CD8-positive, alpha-beta memory T cell (primary cell): ENCODE measurements around the gene SMARCC2. TPM values are rescaled to one million over a fixed set of nuclear protein-coding genes. Genes with fewer than 3 reads are reported as not detected.

Experiments used
- CTCF ChIA-PET: fragments of 350-600 bp; sonication (Branson Sonifier 250); formaldehyde crosslinking; loops from one replicate; lab custom pipeline; 2021; ENCODE audit warnings: antibody characterized with exemption; lab: Charles Lee
- POLR2A ChIA-PET: fragments of 350-600 bp; sonication (Branson Sonifier 250); formaldehyde crosslinking; loops from one replicate; lab custom pipeline; 2021; ENCODE audit warnings: antibody characterized with exemption; lab: Charles Lee
- DNase-seq, 5 donors: peaks; one replicate each; pipeline versions ENCODE4 v3.0.0 to v3.0.0-alpha.2; 2020 to 2022; ENCODE audit warnings: mixed read lengths in 1 of 5
- H3K27ac ChIP-seq: one replicate; pipeline ENCODE4 v1.7.0; 2013; ENCODE audit warnings: low read depth, mild to moderate bottlenecking, low read length, moderate library complexity
- H3K27me3 ChIP-seq: 2 replicates; pipeline ENCODE4 v1.7.0; 2013; ENCODE audit warnings: low read length, mild to moderate bottlenecking; ENCODE audit not compliant: insufficient read depth, poor library complexity, severe bottlenecking
- H3K36me3 ChIP-seq: 2 replicates; pipeline ENCODE4 v1.7.0; 2013; ENCODE audit warnings: mild to moderate bottlenecking, low read length, moderate library complexity; ENCODE audit not compliant: insufficient read depth
- H3K4me1 ChIP-seq: 2 replicates; pipeline ENCODE4 v1.7.0; 2013; ENCODE audit warnings: mild to moderate bottlenecking, low read length, moderate library complexity; ENCODE audit not compliant: insufficient read depth
- H3K4me3 ChIP-seq: 2 replicates; pipeline ENCODE4 v1.7.0; 2013; ENCODE audit warnings: mild to moderate bottlenecking, low read length
- H3K9me3 ChIP-seq: 2 replicates; pipeline ENCODE4 v1.7.0; 2013; ENCODE audit warnings: mild to moderate bottlenecking, low read length
- H3K27ac Mint-ChIP-seq, 8 donors: one replicate each; pipeline ENCODE4 v1.8.0; 2020 to 2021; ENCODE audit warnings: mixed read lengths in 8 of 8, mild to moderate bottlenecking in 6 of 8, inconsistent platforms in 3 of 8, moderate library complexity in 3 of 8
- H3K27me3 Mint-ChIP-seq, 2 donors: one replicate each; pipeline ENCODE4 v1.8.0; 2020 to 2021; ENCODE audit warnings: mixed read lengths in 2 of 2, mild to moderate bottlenecking in 1 of 2, moderate library complexity in 1 of 2
- H3K36me3 Mint-ChIP-seq, 3 donors: one replicate each; pipeline ENCODE4 v1.8.0; 2020 to 2021; ENCODE audit warnings: mixed read lengths in 3 of 3, inconsistent platforms in 1 of 3, mild to moderate bottlenecking in 1 of 3
- H3K4me1 Mint-ChIP-seq, 3 donors: one replicate each; pipeline ENCODE4 v1.8.0; 2020 to 2021; ENCODE audit warnings: mixed read lengths in 3 of 3, inconsistent platforms in 1 of 3, mild to moderate bottlenecking in 1 of 3
- H3K4me3 Mint-ChIP-seq, 7 donors: one replicate each; pipeline ENCODE4 v1.8.0; 2020 to 2021; ENCODE audit warnings: mixed read lengths in 7 of 7, mild to moderate bottlenecking in 6 of 7, moderate library complexity in 4 of 7, inconsistent platforms in 2 of 7
- H3K9me3 Mint-ChIP-seq, 5 donors: one replicate each; pipeline ENCODE4 v1.8.0; 2020 to 2022; ENCODE audit warnings: mixed read lengths in 5 of 5, mild to moderate bottlenecking in 3 of 5, moderate library complexity in 2 of 5, inconsistent platforms in 1 of 5
- polyA plus RNA-seq: library from polyadenylated mRNA; unstranded; fragments of 300-500 nt; fragmentation: Illumina TruSeq; gene quantifications from one replicate; pipeline ENCODE4 v1.2.3, GENCODE V29; 2021
- total RNA-seq, 2 experiments: library from RNA; stranded (reverse); gene quantifications; one replicate each; pipeline ENCODE4 v1.2.3, GENCODE V29; 2021

Gene SMARCC2
- total and polyA plus RNA-seq, 3 experiments from 2014 or later: 92.4 to 118 (median 107) TPM

DNA sequence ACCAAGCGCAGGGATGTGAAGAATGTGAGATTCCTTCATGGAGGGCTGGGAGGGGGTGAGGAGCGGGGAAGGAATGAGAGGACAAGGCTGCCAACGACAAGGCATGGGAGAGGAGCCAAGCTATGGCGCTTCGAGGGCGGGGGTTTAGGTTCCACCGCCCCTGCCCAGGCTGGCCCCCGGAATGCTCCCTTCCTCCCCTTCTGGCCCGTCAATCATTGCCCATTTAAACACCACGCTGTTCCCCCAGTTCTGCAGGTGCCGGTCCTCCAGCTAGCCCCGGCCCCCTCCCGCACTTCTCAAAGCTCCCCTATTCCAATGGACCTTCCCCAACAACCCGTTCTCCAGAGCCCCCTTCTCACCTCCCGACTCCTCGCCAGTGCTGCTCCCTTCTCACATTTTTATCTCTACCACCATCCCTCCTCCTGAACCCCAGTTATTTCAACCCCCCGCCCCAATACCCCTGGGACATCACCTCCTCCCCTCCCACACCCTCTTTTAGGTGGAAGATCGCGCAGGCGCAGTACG, 32.0 kb upstream of the SMARCC2 start:
- Mint-ChIP-seq H3K27me3 (peaks cover 0 to 2% of the 10 kb centered on the region in 2 donors), H3K9me3 (no peaks in the 10 kb centered on the region), H3K4me1 (peaks cover 45 to 60% (median 59%) of the 10 kb centered on the region in 3 donors), H3K4me3 (peak overlapping the region; percentile 89 to 99 (median 97)), H3K36me3 (peaks cover 0 to 24% (median 0%) of the 10 kb centered on the region in 3 donors), H3K27ac (peak overlapping the region; percentile 99 to 100 (median 100))
- ChIA-PET POLR2A (interaction anchor here (0.6 to 2.2 kb wide), 13 partner anchors 30 to 391 kb away, joined by 3 to 16 read pairs (median 5); partner anchors contain the start of genes ANKRD52, COQ10A, ESYT1 and IL23A), CTCF (interaction anchor here (0.6 to 3.1 kb wide), 18 partner anchors 7 to 282 kb away, joined by 3 to 42 read pairs (median 5); partner anchors contain the start of genes ANKRD52, ESYT1, PAN2 and RPL41)
- peaks cover 34% of the 10 kb centered on the region for H3K4me1 ChIP-seq
- peak overlapping the region; percentile 96 for H3K27ac ChIP-seq
- DNase-seq: peak in 2 of 5 donors; percentile 8
- H3K36me3 ChIP-seq: peaks cover 3% of the 10 kb centered on the region
- H3K9me3 ChIP-seq: no peaks in the 10 kb centered on the region
- H3K27me3 ChIP-seq: no peaks in the 10 kb centered on the region
- H3K4me3 ChIP-seq: peak overlapping the region; percentile 89

DNA sequence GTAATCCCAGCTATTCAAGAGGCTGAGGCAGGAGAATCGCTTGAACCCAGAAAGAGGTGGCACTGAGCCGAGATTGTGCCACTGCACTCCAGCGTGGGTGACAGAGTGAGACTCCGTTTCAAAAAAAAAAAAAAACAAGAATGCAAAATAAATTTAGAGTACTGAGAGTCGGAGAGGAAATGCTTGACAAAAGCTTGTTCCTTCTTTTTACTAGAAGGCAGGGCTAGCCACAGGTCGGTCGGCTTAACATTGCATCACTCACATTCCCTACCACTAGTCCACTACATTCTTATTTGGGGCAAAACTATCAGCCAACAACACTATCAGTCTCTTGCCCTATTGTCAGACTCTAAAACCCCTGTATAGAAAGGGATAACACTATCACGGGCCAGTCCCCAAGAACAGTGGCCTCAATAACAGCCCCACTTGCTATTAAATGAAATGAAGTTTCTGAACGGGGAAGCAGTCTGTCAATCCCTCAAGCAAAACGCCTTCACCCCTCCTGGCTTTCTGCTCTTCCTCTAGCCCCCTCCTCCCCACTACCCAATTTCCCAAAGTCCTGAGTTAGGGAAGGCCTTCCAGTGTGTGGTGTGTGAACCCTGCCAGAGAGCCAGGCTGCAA, 31.4 kb upstream of the SMARCC2 start:
- CTCF ChIA-PET: interaction anchor here (0.8 to 3.1 kb wide), 4 partner anchors 13 to 102 kb away, joined by 3 to 42 read pairs (median 16); partner anchors contain the start of genes RPL41, SMARCC2 and ZC3H10
- DNase-seq: peak in 2 of 5 donors; percentile 19 to 32
- H3K4me1 Mint-ChIP-seq: peaks cover 45 to 61% (median 59%) of the 10 kb centered on the region in 3 donors
- no peaks in the 10 kb centered on the region for H3K9me3 ChIP-seq
- no peaks in the 10 kb centered on the region for H3K9me3 Mint-ChIP-seq
- peak overlapping the region; percentile 99 to 100 (median 100) for H3K27ac Mint-ChIP-seq
- peak overlapping the region; percentile 89 to 99 (median 97) for H3K4me3 Mint-ChIP-seq
- peak overlapping the region; percentile 96 for H3K27ac ChIP-seq
- H3K36me3 ChIP-seq: peaks cover 5% of the 10 kb centered on the region
- peaks cover 0 to 24% (median 0%) of the 10 kb centered on the region in 3 donors for H3K36me3 Mint-ChIP-seq
- H3K27me3 Mint-ChIP-seq: peaks cover 0 to 2% of the 10 kb centered on the region in 2 donors
- H3K4me3 ChIP-seq: peak overlapping the region; percentile 89
- no peaks in the 10 kb centered on the region for H3K27me3 ChIP-seq
- peaks cover 34% of the 10 kb centered on the region for H3K4me1 ChIP-seq
- POLR2A ChIA-PET: interaction anchor here (0.6 to 1.4 kb wide), 2 partner anchors 118 to 229 kb away, joined by 5 read pairs; partner anchors contain the start of gene IL23A

DNA sequence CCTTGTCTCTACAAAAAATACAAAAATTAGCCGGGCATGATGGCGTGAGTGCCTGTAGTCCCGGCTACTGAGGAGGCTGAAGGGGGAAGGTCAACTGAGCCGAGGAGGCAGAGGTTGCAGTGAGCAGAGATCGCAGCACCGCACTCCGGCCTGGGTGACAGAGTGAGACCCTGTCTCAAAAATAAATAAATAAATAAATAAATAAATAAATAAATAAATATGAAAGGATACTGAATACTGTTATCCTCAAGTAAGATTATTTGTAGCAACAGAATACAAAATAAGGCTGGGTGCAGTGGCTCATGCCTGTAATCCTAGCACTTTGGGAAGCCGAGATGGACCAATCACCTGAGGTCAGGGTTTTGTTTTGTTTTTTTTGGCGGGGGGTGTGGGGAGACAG, 30.6 kb upstream of the SMARCC2 start:
- no peaks in the 10 kb centered on the region for H3K27me3 ChIP-seq
- POLR2A ChIA-PET: interaction anchor here (0.6 kb wide), 1 partner anchor 231 kb away, joined by 5 read pairs; no protein-coding TSS in a partner anchor
- no peaks in the 10 kb centered on the region for H3K9me3 Mint-ChIP-seq

DNA sequence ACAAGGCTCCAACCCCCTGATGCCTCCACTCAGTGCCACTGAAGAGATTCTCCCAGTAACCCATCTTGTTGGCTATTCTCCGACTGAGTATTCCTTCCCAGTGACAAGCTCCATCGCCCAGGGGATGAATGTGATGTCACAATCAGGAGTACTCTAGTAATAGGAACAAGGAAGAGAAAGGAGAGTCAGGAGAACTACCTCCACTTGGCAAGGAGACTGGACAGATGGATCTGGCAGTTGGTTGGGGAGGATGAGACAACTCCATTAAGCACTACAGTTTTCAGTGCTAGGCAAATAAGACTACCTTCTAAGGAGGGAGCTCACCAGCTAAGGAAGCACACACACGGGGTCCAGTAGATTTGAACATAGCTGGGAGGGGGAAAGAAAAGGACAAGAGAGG, 27.2 kb upstream of the SMARCC2 start:
- DNase-seq: no peak
- peak overlapping the region in 1 of 8 donors; percentile 78 for H3K27ac Mint-ChIP-seq

More for the DNA sequence above, 30.6 kb upstream of the SMARCC2 start:
- Mint-ChIP-seq H3K4me3 (peak overlapping the region in 5 of 7 donors; percentile 19 to 98 (median 60)), H3K4me1 (peaks cover 38 to 57% (median 56%) of the 10 kb centered on the region in 3 donors), H3K36me3 (peaks cover 3 to 26% (median 5%) of the 10 kb centered on the region in 3 donors), H3K27ac (peak overlapping the region in 4 of 8 donors; percentile 32 to 99 (median 50)), H3K27me3 (peaks cover 0 to 2% of the 10 kb centered on the region in 2 donors)
- no peak overlapping the region for H3K4me3 ChIP-seq
- peaks cover 30% of the 10 kb centered on the region for H3K4me1 ChIP-seq
- H3K36me3 ChIP-seq: peaks cover 9% of the 10 kb centered on the region
- H3K27ac ChIP-seq: no peak overlapping the region
- CTCF ChIA-PET: interaction anchor here (0.8 kb wide), 1 partner anchor 30 kb away, joined by 3 read pairs; the partner anchor contains the start of gene SMARCC2
- H3K9me3 ChIP-seq: no peaks in the 10 kb centered on the region
- peak in 1 of 5 donors; percentile 13 for DNase-seq

DNA sequence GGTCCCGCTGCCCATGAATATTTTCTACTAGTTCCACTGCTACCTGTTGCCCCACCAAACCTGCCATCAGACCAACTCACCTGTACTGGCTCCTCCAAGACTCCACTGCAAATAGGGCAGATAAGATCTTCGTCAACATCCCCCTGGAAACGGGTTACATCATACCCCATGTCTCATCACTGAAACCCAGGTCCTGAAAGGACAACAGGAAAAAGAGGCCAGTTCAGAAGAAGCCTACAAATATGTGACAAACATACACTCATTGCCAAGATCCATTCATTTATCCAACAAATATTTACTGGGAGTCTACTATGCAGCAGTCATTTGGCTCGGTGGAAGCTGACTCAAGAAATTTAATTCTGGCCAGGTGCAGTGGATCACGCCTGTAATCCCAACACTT, 24.6 kb upstream of the SMARCC2 start:
- Mint-ChIP-seq H3K9me3 (no peaks in the 10 kb centered on the region), H3K36me3 (peaks cover 9 to 60% (median 10%) of the 10 kb centered on the region in 3 donors), H3K4me3 (no peak overlapping the region), H3K27me3 (no peaks in the 10 kb centered on the region), H3K4me1 (peaks cover 7 to 13% (median 13%) of the 10 kb centered on the region in 3 donors), H3K27ac (peak overlapping the region in 5 of 8 donors; percentile 36 to 66 (median 47))
- POLR2A ChIA-PET: no interaction called here
- H3K27ac ChIP-seq: no peak overlapping the region
- no peak for DNase-seq
- no peaks in the 10 kb centered on the region for H3K4me1 ChIP-seq
- peaks cover 41% of the 10 kb centered on the region for H3K36me3 ChIP-seq
- no peaks in the 10 kb centered on the region for H3K27me3 ChIP-seq
- no peaks in the 10 kb centered on the region for H3K9me3 ChIP-seq
- CTCF ChIA-PET: interaction anchor here (0.9 to 1.7 kb wide), 2 partner anchors 8 to 24 kb away, joined by 3 to 4 read pairs; partner anchors contain the start of genes RNF41 and SMARCC2
- H3K4me3 ChIP-seq: no peak overlapping the region

More for the DNA sequence above, 27.2 kb upstream of the SMARCC2 start:
- peaks cover 8% of the 10 kb centered on the region for H3K4me1 ChIP-seq
- H3K27me3 ChIP-seq: no peaks in the 10 kb centered on the region
- peaks cover 31% of the 10 kb centered on the region for H3K36me3 ChIP-seq
- CTCF ChIA-PET: interaction anchor here (1.6 kb wide), 1 partner anchor 17 kb away, joined by 4 read pairs; no protein-coding TSS in a partner anchor
- POLR2A ChIA-PET: interaction anchor here (0.5 kb wide), 1 partner anchor 1037 kb away, joined by 4 read pairs; no protein-coding TSS in a partner anchor
- H3K36me3 Mint-ChIP-seq: peaks cover 3 to 46% (median 10%) of the 10 kb centered on the region in 3 donors
- no peaks in the 10 kb centered on the region for H3K27me3 Mint-ChIP-seq
- no peaks in the 10 kb centered on the region for H3K9me3 ChIP-seq
- no peaks in the 10 kb centered on the region for H3K9me3 Mint-ChIP-seq
- H3K4me3 Mint-ChIP-seq: peak overlapping the region in 2 of 7 donors; percentile 37 to 44
- H3K4me1 Mint-ChIP-seq: peaks cover 15 to 29% (median 24%) of the 10 kb centered on the region in 3 donors
- H3K4me3 ChIP-seq: no peak overlapping the region
- H3K27ac ChIP-seq: no peak overlapping the region

DNA sequence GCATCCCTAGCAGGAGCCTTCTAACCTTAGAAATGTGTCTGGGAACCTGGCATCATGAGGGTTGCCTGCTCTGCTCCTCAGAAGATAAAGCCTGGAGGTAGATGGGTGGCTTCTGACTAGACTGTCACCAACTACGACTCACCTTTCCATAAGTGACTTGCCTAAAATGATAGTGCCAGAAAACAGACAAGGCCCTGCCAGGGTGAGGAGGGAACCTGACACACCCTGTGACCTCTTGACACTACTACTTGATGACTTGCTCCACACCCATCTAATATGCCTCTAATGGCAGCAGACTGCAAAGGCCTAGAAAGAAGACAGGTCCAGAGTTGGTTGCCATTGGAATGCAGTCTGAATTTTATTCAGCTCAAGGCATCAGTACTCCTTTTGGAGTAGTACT, 23.1 kb upstream of the SMARCC2 start:
- H3K27me3 ChIP-seq: no peaks in the 10 kb centered on the region
- H3K36me3 Mint-ChIP-seq: peaks cover 10 to 70% (median 15%) of the 10 kb centered on the region in 3 donors
- H3K9me3 Mint-ChIP-seq: no peaks in the 10 kb centered on the region
- ChIA-PET POLR2A (no interaction called here), CTCF (no interaction called here)
- no peak overlapping the region for H3K4me3 Mint-ChIP-seq
- H3K27ac ChIP-seq: no peak overlapping the region
- peaks cover 7 to 13% (median 13%) of the 10 kb centered on the region in 3 donors for H3K4me1 Mint-ChIP-seq
- no peak for DNase-seq
- H3K27me3 Mint-ChIP-seq: no peaks in the 10 kb centered on the region
- H3K4me1 ChIP-seq: no peaks in the 10 kb centered on the region
- H3K27ac Mint-ChIP-seq: peak overlapping the region in 1 of 8 donors; percentile 93
- H3K4me3 ChIP-seq: no peak overlapping the region
- H3K36me3 ChIP-seq: peaks cover 49% of the 10 kb centered on the region
- H3K9me3 ChIP-seq: no peaks in the 10 kb centered on the region

DNA sequence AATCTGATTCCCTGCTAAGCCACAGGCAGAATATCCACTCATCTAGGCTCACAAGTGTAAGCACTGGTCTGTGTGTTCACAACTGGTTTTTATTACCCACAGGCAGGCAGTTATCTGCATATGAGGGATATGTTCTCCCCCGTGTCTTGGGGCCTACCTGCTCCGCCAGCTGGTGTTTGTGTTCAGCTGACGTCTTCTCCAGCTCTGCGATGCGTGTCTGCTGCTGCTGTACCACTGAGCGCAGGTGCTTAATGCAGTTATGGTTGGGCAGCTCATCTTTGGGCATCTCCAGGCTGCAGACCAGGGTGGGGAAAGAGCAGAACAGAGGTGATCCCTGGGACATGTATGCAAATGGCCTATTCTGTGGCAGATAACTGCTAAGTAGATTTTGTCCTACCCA, 18.7 kb upstream of the SMARCC2 start:
- Mint-ChIP-seq H3K4me1 (no peaks in the 10 kb centered on the region), H3K27me3 (no peaks in the 10 kb centered on the region), H3K27ac (peak overlapping the region in 1 of 8 donors; percentile 52), H3K36me3 (peaks cover 0 to 72% (median 16%) of the 10 kb centered on the region in 3 donors), H3K9me3 (no peaks in the 10 kb centered on the region), H3K4me3 (no peak overlapping the region)
- no peak overlapping the region for H3K27ac ChIP-seq
- H3K4me3 ChIP-seq: no peak overlapping the region
- ChIA-PET CTCF (interaction anchor here (0.7 to 3.8 kb wide), 5 partner anchors 14 to 256 kb away, joined by 3 to 19 read pairs (median 4); partner anchors contain the start of gene RNF41), POLR2A (no interaction called here)
- H3K36me3 ChIP-seq: peaks cover 50% of the 10 kb centered on the region
- no peaks in the 10 kb centered on the region for H3K9me3 ChIP-seq
- H3K27me3 ChIP-seq: no peaks in the 10 kb centered on the region
- no peak for DNase-seq
- no peaks in the 10 kb centered on the region for H3K4me1 ChIP-seq
